ENCODE results near the gene NOX4. TPM values are rescaled to one million over a fixed set of nuclear protein-coding genes. Genes with fewer than 3 reads are reported as not detected.
"Not testable (repeated sequence)": the region's sequence is repeated elsewhere in the genome, so short reads cannot be mapped to it uniquely, and the experiment has no call there.

NOX4 gene
- total and polyA plus RNA-seq, 10 donors, result 0.54 to 3.9 (median 0.97) TPM

GRCh38 chr11:89333704-89334103, 157.5 kb downstream of the NOX4 start:
- H3K9me3 ChIP-seq; H3K4me1 ChIP-seq; DNase-seq; H3K36me3 ChIP-seq; intact Hi-C loops (cut with DNase I; ENCODE audit: low total_unique reads); H3K27ac ChIP-seq; H3K27me3 ChIP-seq (replicated peaks in 1 of 7); H3K4me3 ChIP-seq: not testable (repeated sequence)
- WGBS, 5 donors, result 30 to 69% (median 56%) methylated on average over 1 of the region's 1 CpG
- peak in 2 of 11 experiments; percentile 32 to 38 for TF ChIP-seq CTCF (IDR thresholded peaks at IDR 0.05 in 8 of 11, conservative IDR thresholded peaks at IDR 0.05 in 3 of 11)

GRCh38 chr11:89331940-89332339, 159.2 kb downstream of the NOX4 start:
- intact Hi-C loops (cut with DNase I; ENCODE audit: low total_unique reads); H3K27me3 ChIP-seq (replicated peaks in 1 of 7); DNase-seq; H3K4me1 ChIP-seq; H3K27ac ChIP-seq; H3K9me3 ChIP-seq; H3K36me3 ChIP-seq; H3K4me3 ChIP-seq: not testable (repeated sequence)
- 66 to 72% (median 69%) methylated on average over 4 of the region's 4 CpGs for WGBS, 5 donors

- 81 to 90% (median 89%) methylated on average over 5 of the region's 5 CpGs for WGBS, 5 donors
- Histone ChIP-seq H3K36me3 (no peaks in the 10 kb centered on the region), H3K27ac (no peak overlapping the region), H3K9me3 (no peaks in the 10 kb centered on the region), H3K27me3 (replicated peaks in 1 of 7) (no peaks in the 10 kb centered on the region), H3K4me3 (no peak overlapping the region), H3K4me1 (no peaks in the 10 kb centered on the region)
- intact Hi-C loops (cut with DNase I; ENCODE audit: low total_unique reads), result no loop called here
- TF ChIP-seq POLR2AphosphoS5 (IDR thresholded peaks at IDR 0.05), result no peak
- TF ChIP-seq POLR2A (IDR thresholded peaks at IDR 0.05), result no peak
- TF ChIP-seq CTCF (IDR thresholded peaks at IDR 0.05 in 8 of 11, conservative IDR thresholded peaks at IDR 0.05 in 3 of 11), result no peak
- no peak for DNase-seq
These were observed 163.3 kb downstream of the NOX4 start for GRCh38 chr11:89327885-89328284.

- TF ChIP-seq POLR2A (IDR thresholded peaks at IDR 0.05), result no peak
- no peak for TF ChIP-seq CTCF (IDR thresholded peaks at IDR 0.05 in 8 of 11, conservative IDR thresholded peaks at IDR 0.05 in 3 of 11)
- TF ChIP-seq POLR2AphosphoS5 (IDR thresholded peaks at IDR 0.05), result no peak
- Histone ChIP-seq H3K27ac (no peak overlapping the region), H3K4me1 (no peaks in the 10 kb centered on the region), H3K4me3 (no peak overlapping the region), H3K36me3 (no peaks in the 10 kb centered on the region), H3K27me3 (replicated peaks in 1 of 7) (no peaks in the 10 kb centered on the region), H3K9me3 (peaks cover 0 to 8% (median 0%) of the 10 kb centered on the region in 8 donors)
- 87 to 95% (median 91%) methylated on average over 2 of the region's 2 CpGs for WGBS, 5 donors
- DNase-seq, result no peak
- intact Hi-C loops (cut with DNase I; ENCODE audit: low total_unique reads), result no loop called here
These were observed 169.8 kb downstream of the NOX4 start for GRCh38 chr11:89321401-89321800.

GRCh38 chr11:89310607-89311006, 180.6 kb downstream of the NOX4 start:
- H3K27me3 ChIP-seq (replicated peaks in 1 of 7); H3K27ac ChIP-seq; DNase-seq; intact Hi-C loops (cut with DNase I; ENCODE audit: low total_unique reads); H3K36me3 ChIP-seq; H3K4me1 ChIP-seq; H3K4me3 ChIP-seq; H3K9me3 ChIP-seq: not testable (repeated sequence)
- WGBS, 5 donors, result 77 to 86% (median 79%) methylated on average over 3 of the region's 3 CpGs

- H3K36me3 ChIP-seq; intact Hi-C loops (cut with DNase I; ENCODE audit: low total_unique reads); H3K4me1 ChIP-seq; H3K4me3 ChIP-seq; H3K27me3 ChIP-seq (replicated peaks in 1 of 7); H3K27ac ChIP-seq; DNase-seq; H3K9me3 ChIP-seq: not testable (repeated sequence)
- WGBS, 5 donors, result 74 to 92% (median 81%) methylated on average over 3 of the region's 3 CpGs
These were observed 181.7 kb downstream of the NOX4 start for GRCh38 chr11:89309321-89309985.

GRCh38 chr11:89308272-89308671, 182.9 kb downstream of the NOX4 start:
- intact Hi-C loops (cut with DNase I; ENCODE audit: low total_unique reads); H3K27me3 ChIP-seq (replicated peaks in 1 of 7); H3K4me1 ChIP-seq; H3K36me3 ChIP-seq; H3K9me3 ChIP-seq; H3K4me3 ChIP-seq; H3K27ac ChIP-seq; DNase-seq: not testable (repeated sequence)
- 83 to 91% (median 89%) methylated on average over 1 of the region's 1 CpG for WGBS, 5 donors

- H3K4me1 ChIP-seq; H3K36me3 ChIP-seq; intact Hi-C loops (cut with DNase I; ENCODE audit: low total_unique reads); H3K27me3 ChIP-seq (replicated peaks in 1 of 7); H3K9me3 ChIP-seq; DNase-seq; H3K4me3 ChIP-seq; H3K27ac ChIP-seq: not testable (repeated sequence)
- 43 to 70% (median 57%) methylated on average over 1 of the region's 1 CpG for WGBS, 5 donors
These were observed 188.1 kb downstream of the NOX4 start for GRCh38 chr11:89303029-89303428.
